Stomach (tissue), 9 donors: ENCODE measurements around the gene TRIOBP. TPM values are rescaled to one million over a fixed set of nuclear protein-coding genes. Genes with fewer than 3 reads are reported as not detected.
"Not testable (repeated sequence)": the region's sequence is repeated elsewhere in the genome, so short reads cannot be mapped to it uniquely, and the experiment has no call there.

Source experiments
- DNase-seq, 2 donors: peaks; one replicate each; pipeline versions ENCODE4 v3.0.0 to v3.0.0-alpha.2; 2013 to 2019
- H3K27ac ChIP-seq, 5 donors: fragments of 200-600 bp in 4 of 5; sonication (generic) in 4 of 5; one replicate each; pipeline ENCODE4 v1.5.1; 2013 to 2019; ENCODE audit warnings: mild to moderate bottlenecking in 1 of 5, moderate library complexity in 1 of 5
- H3K27me3 ChIP-seq, 3 donors: fragments of 200-600 bp; sonication (generic); one replicate each; pipeline ENCODE4 v1.5.1; 2017 to 2019; ENCODE audit warnings: mixed run types in 1 of 3
- H3K36me3 ChIP-seq, 4 donors: fragments of 200-600 bp; sonication (generic); 1 replicate in 3 of 4; 2 replicates in 1 of 4; pipeline ENCODE4 v1.5.1; 2016 to 2019
- H3K4me1 ChIP-seq, 4 donors: fragments of 200-600 bp; sonication (generic); one replicate each; pipeline ENCODE4 v1.5.1; 2016 to 2019
- H3K4me3 ChIP-seq, 4 donors: fragments of 200-600 bp; sonication (generic) in 3 of 4; one replicate each; pipeline ENCODE4 v1.5.1; 2016 to 2019; ENCODE audit warnings: mild to moderate bottlenecking in 1 of 4
- H3K9me3 ChIP-seq, 4 donors: fragments of 200-600 bp; sonication (generic); one replicate each; pipeline ENCODE4 v1.5.1; 2016 to 2019
- CTCF ChIP-seq, 7 experiments: fragments of 450-650 bp in 4 of 7; fragments of 200-600 bp in 3 of 7; sonication (generic) in 3 of 7; IDR thresholded peaks; one replicate each; pipeline ENCODE4 v1.5.1; 2016 to 2019; ENCODE audit warnings: antibody characterized with exemption in 7 of 7, control low read depth in 2 of 7, mild to moderate bottlenecking in 1 of 7
- EP300 ChIP-seq: sonication (generic); formaldehyde crosslinking; IDR thresholded peaks from one replicate; pipeline ENCODE4 v1.6.1; 2017; ENCODE audit warnings: antibody characterized with exemption
- POLR2A ChIP-seq, 4 donors: fragments of 450-650 bp; IDR thresholded peaks; one replicate each; pipeline ENCODE4 v1.6.1; 2016; ENCODE audit warnings: antibody characterized with exemption in 4 of 4, control low read depth in 2 of 4, mild to moderate bottlenecking in 1 of 4, moderate library complexity in 1 of 4
- POLR2AphosphoS5 ChIP-seq, 3 donors: sonication (generic); formaldehyde crosslinking; IDR thresholded peaks; one replicate each; pipeline ENCODE4 v1.6.1; 2016; ENCODE audit warnings: antibody characterized with exemption in 3 of 3
- WGBS, 5 donors: extraction: QIAGEN DNeasy Blood & Tissue Kit in 3 of 5; methylation state at CpG; one replicate each; pipeline versions ENCODE4 v1.1.5 to v1.1.7; 2013 to 2018; 5-methylcytosine and 5-hydroxymethylcytosine counted together
- intact Hi-C: fragments of 100-400 bp; cut with DNase I; formaldehyde crosslinking; loops from one replicate; pipeline ENCODE4 v1.15.1; 2023; ENCODE audit warnings: low total_unique reads
- polyA plus RNA-seq, 3 donors: library from polyadenylated mRNA; stranded (reverse); fragments of 200-250 nt; gene quantifications; one replicate each; pipeline ENCODE4 v1.2.3, GENCODE V29; 2013
- total RNA-seq, 5 donors: library from RNA; depleted of rRNA; stranded (reverse); fragments of >200 nt; gene quantifications; one replicate each; pipeline versions ENCODE4 v1.1.0 to v1.2.3, GENCODE V29; 2014 to 2016
- donor health status: healthy with polysubstance abuse.
- donor health status: Bipolar disorder and iron deficiency.
- donor health status: healthy.

TRIOBP gene
- total and polyA plus RNA-seq, 8 donors = 30.6 to 355 (median 86.1) TPM

- intact Hi-C loops = loop anchor here (10.0 kb wide), 1 partner anchor 150 kb away; no protein-coding TSS in a partner anchor
- H3K36me3 ChIP-seq = no peaks in the 10 kb centered on the region
- WGBS, 5 donors = 49 to 78% (median 67%) methylated on average over 2 of the region's 2 CpGs
- TF ChIP-seq CTCF (IDR thresholded peaks at IDR 0.05) = no peak
- TF ChIP-seq POLR2A (IDR thresholded peaks at IDR 0.05) = no peak
- TF ChIP-seq EP300 = no peak
- no peak for TF ChIP-seq POLR2AphosphoS5 (IDR thresholded peaks at IDR 0.05)
- H3K9me3 ChIP-seq = no peaks in the 10 kb centered on the region
- no peak overlapping the region for H3K27ac ChIP-seq
- peaks cover 0 to 8% (median 3%) of the 10 kb centered on the region in 4 donors for H3K4me1 ChIP-seq
- H3K27me3 ChIP-seq = no peaks in the 10 kb centered on the region
- no peak overlapping the region for H3K4me3 ChIP-seq
- DNase-seq = peak in 1 of 2 donors; percentile 13
These were observed 97.5 kb downstream of the TRIOBP start for GRCh38 chr22:37794376-37794775.

DNA sequence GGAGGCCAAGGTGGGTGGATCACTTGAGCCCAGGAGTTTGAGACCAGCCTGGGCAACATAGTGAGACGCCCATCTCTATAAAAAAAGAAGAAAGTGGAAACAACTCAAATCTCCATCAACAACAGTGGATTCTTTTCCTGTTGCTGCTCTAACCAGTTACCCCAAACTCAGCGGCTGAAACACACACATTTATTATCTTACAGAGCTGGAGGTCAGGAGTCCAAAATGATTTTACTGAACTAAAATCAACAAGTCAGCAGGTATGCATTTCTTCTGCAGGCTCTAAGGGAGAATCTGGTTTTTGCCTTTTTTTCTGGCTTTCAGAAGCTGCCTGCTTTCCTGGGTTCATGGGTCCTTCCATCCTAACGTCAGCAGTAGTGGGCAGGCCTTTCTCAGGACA, 99.2 kb downstream of the TRIOBP start:
- no peaks in the 10 kb centered on the region for H3K27me3 ChIP-seq
- no peak overlapping the region for H3K27ac ChIP-seq
- intact Hi-C loops = loop anchor here (10.0 kb wide), 1 partner anchor 151 kb away; no protein-coding TSS in a partner anchor
- peaks cover 0 to 8% (median 3%) of the 10 kb centered on the region in 4 donors for H3K4me1 ChIP-seq
- TF ChIP-seq POLR2A (IDR thresholded peaks at IDR 0.05) = no peak
- TF ChIP-seq EP300 = no peak
- no peak for TF ChIP-seq CTCF (IDR thresholded peaks at IDR 0.05)
- no peak for TF ChIP-seq POLR2AphosphoS5 (IDR thresholded peaks at IDR 0.05)
- no peaks in the 10 kb centered on the region for H3K9me3 ChIP-seq
- no peak overlapping the region for H3K4me3 ChIP-seq
- 54 to 70% (median 57%) methylated on average over 3 of the region's 3 CpGs for WGBS, 5 donors
- no peaks in the 10 kb centered on the region for H3K36me3 ChIP-seq
- DNase-seq = peak in 1 of 2 donors; percentile 17

GRCh38 chr22:37797259-37797658, 100.4 kb downstream of the TRIOBP start:
- intact Hi-C loops = loop anchor here (10.0 kb wide), 1 partner anchor 152 kb away; no protein-coding TSS in a partner anchor
- H3K36me3 ChIP-seq, DNase-seq, H3K4me3 ChIP-seq, H3K9me3 ChIP-seq, H3K27ac ChIP-seq, H3K27me3 ChIP-seq, H3K4me1 ChIP-seq: not testable (repeated sequence)
- WGBS, 5 donors = 86 to 95% (median 94%) methylated on average over 7 of the region's 7 CpGs

- intact Hi-C loops = loop anchor here (10.0 kb wide), 1 partner anchor 153 kb away; no protein-coding TSS in a partner anchor
- TF ChIP-seq POLR2AphosphoS5 (IDR thresholded peaks at IDR 0.05) (no peak), CTCF (IDR thresholded peaks at IDR 0.05) (no peak)
- Histone ChIP-seq H3K9me3 (no peaks in the 10 kb centered on the region), H3K27me3 (no peaks in the 10 kb centered on the region), H3K36me3 (no peaks in the 10 kb centered on the region), H3K4me3 (no peak overlapping the region), H3K4me1 (peaks cover 4 to 15% (median 14%) of the 10 kb centered on the region in 4 donors), H3K27ac (no peak overlapping the region)
- 57 to 64% (median 63%) methylated on average over 11 to 14 of the region's 14 CpGs for WGBS, 5 donors
- DNase-seq = peak in 1 of 2 donors; percentile 15
These were observed 101.1 kb downstream of the TRIOBP start for GRCh38 chr22:37797874-37798500.

DNA sequence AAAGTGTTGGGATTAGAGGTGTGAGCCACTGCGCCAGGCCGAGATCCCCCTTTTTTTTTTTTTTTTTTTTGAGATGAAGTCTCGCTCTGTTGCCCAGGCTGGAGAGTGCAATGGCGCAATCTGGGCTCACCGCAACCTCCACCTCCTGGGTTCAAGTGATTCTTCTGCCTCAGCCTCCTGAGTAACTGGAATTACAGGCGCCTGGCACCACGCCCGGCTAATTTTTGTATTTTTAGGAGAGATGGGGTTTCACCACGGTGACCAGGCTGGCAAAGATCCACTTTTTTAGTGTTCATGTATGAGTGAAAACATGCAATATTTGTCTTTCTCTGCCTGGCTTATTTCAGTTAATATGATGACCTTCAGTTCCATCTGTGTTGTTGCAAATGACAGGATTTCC, 103.1 kb downstream of the TRIOBP start:
- not testable (repeated sequence) for H3K27me3 ChIP-seq, DNase-seq, H3K36me3 ChIP-seq, H3K27ac ChIP-seq, H3K4me3 ChIP-seq, H3K9me3 ChIP-seq
- H3K4me1 ChIP-seq = peaks cover 17 to 33% (median 32%) of the 10 kb centered on the region in 4 donors
- intact Hi-C loops = loop anchor here (10.0 kb wide), 1 partner anchor 155 kb away; no protein-coding TSS in a partner anchor
- WGBS, 5 donors = 74 to 84% (median 76%) methylated on average over 9 of the region's 9 CpGs
